ENCODE measurements around the gene FKTN.
"Not testable (repeated sequence)": the region's sequence is repeated elsewhere in the genome, so short reads cannot be mapped to it uniquely, and the experiment has no call there.

FKTN gene

DNA sequence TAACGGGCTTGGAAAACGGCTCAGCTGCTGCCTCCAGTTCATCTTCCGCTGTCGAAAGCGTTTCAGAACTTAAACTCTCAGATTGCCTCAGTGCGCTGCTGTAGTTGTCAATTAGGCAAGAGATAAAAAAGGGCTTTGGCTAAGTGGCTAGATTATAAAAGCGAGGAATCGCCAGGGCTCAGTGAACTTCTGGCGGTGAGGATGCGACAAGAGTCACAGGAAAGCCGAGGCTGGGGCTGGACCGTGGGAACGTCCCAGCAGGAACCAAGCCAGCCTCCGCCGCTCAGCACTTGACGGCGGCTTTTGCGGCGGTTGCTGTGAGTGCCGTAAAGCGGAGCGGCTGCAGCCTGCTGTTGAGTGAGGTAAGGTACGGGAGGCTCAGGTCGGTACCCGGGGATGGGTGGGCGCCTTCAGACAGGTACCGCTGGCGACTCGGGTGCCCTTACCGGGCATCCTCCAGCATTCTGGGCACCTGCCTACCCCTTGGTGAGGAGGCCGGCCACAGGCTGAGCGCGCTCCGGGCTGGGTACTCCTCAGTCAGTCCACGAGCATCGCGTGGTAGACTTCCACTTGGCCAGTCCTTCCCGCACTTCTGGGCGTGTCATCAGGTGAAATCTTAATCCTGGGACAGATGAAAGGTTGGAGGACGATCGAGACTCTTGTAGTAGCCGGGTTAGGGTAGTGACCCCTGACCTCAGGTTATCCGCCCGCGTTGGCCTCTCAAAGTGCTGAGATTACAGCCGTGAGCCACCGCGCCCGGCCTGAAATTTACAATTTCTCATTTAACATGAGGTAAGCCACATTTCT is at the start of gene FKTN:
Gene FKTN (plus strand): TSS at position 328 of the 807 bp plus-strand sequence. CDS start 16,902 bp downstream, outside the sequence.
- peak; percentile 66 for DNase-seq

DNA sequence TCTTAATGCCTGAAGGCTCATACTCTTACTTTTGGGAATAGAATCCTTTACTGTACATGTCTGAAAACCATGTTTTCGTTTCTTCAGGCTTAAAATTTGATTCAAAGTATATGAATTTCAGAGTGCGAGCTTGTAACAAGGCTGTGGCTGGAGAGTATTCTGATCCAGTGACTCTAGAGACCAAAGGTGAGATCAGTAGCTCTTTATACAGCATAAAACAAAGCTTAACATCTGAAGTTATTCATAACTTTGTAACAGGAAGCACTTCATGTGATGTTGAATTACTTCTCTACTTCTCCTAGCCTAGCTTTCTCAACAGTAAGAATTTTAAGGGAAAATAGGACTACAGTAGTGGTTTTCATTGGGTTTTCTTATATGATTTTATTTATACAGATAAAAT is 49.4 kb upstream of the FKTN start:
- no peak for DNase-seq

DNA sequence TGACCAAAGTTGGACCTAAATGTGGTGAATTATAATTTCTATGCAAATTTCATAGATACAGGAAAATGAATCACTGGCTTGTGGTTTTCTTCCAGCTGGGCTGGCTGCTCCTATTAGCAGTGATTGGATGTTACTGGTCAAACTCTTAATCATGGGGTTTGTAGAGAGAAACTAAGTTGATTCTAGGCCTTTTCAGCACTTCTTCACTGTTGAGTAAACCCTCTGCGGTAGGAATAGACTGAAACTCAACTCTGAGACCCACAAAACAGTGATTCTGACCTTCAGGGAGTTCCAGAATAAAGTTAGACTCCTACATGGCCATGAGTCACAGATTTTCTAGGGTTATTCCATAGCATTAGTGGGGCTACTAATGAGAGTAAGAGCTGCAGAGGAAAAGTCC is 47.9 kb upstream of the FKTN start:
- DNase-seq: no peak

- DNase-seq: no peak
Observed at GRCh38 chr9:105511446-105511845, 46.5 kb upstream of the FKTN start.

GRCh38 chr9:105515811-105516413 is 42.0 kb upstream of the FKTN start:
- DNase-seq: no peak

DNA sequence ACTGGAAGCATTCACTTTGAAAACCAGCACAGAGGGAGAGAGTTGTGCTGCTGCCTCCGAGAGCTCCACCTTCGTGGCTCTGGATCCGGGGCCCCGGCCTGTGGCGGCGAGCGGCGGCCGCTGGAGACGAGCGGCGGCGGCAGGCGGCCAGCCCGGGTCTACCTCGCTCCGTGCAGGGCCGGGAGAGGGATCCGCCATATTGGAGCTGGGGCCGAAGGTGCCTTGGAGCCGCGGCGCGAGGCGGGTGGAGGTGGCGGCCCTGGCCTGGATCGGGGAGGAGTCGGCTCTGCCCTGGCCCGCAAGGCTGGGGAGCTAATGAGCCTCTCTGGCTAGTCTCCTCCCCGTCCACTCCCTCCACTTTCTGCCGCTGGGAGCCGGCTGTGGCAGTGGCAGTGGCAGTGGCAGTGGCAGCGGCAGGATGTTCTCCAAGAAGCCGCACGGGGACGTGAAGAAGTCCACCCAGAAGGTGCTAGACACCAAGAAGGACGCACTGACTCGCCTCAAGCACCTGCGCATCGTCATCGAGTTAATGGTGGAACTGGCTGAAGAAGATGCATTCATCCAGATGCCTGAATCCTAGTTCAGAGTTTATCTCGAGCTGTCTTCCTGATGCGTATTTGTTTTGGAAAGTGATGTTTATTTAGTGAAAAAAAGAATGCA is 38.1 kb upstream of the FKTN start:
- DNase-seq: not testable (repeated sequence)

- not testable (repeated sequence) for DNase-seq
Observed at GRCh38 chr9:105520992-105521391, 36.9 kb upstream of the FKTN start.

DNA sequence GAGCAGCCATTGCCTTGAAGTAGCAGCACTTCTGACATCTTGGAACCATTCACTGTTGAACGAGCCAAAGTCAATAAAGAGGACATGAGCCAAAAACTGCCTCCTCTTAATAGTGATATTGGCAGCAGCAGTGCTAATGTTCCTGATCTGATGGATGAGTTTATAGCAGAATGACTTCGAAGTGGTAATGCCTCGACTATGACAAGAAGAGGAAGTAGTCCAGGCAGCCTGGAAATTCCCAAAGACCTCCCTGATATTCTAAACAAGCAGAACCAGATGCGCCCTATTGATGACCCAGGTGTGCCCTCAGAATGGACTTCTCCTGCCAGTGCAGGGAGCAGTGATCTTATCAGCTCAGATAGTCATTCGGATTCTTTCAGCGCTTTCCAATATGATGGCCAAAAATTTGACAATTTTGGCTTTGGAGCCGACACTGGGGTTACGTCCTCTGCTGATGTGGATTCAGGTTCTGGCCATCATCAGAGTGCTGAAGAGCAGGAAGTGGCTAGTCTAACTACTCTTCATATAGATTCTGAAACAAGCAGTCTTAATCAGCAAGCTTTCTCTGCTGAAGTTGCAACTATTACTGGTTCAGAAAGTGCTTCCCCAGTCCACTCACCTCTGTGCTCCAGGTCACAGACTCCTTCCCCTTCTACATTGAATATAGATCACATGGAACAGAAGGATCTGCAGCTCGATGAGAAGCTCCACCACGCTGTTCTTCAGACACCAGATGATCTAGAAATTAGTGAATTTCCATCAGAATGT is 35.1 kb upstream of the FKTN start:
- DNase-seq: not testable (repeated sequence)

DNA sequence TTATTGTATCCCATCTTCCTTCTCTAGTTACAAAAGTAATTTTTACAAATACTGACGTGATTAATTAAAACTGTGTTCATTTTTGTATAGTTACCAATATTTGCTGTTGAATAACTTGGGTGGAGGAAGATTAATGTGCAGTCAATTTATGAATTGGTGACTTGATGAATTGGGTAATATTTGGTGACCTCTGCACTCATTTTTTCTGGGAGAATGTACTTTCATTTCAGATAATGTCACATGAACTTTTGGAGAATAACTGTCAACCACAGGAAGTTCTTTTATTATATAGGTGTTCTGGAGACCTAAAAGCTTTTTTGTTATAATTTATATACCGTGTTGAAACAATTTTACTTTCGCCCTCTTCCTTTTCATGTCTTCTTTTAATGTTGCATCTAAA is 26.4 kb upstream of the FKTN start:
- DNase-seq: no peak

- DNase-seq: no peak
Observed at GRCh38 chr9:105535920-105536668, 21.8 kb upstream of the FKTN start.

GRCh38 chr9:105539452-105539851 is 18.5 kb upstream of the FKTN start:
- DNase-seq: no peak

DNA sequence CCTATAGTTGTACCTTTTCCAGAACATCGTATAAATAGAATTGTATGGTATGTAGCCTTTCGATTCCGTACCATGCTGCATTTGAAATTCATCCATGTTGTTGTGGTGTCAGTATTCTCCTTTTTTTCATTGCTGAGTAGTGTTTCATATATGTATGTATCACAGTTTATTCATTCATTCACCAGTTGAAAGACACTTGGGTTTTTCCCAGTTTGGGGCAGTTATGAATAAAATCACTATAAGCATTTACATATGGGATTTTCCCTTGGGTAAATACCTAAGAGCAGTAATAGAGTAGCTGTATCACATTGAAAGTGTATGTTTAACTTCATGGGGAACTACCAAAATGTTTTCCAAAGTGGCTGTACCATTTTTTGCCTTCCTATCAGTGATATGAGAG is 16.1 kb upstream of the FKTN start:
- DNase-seq: no peak

DNA sequence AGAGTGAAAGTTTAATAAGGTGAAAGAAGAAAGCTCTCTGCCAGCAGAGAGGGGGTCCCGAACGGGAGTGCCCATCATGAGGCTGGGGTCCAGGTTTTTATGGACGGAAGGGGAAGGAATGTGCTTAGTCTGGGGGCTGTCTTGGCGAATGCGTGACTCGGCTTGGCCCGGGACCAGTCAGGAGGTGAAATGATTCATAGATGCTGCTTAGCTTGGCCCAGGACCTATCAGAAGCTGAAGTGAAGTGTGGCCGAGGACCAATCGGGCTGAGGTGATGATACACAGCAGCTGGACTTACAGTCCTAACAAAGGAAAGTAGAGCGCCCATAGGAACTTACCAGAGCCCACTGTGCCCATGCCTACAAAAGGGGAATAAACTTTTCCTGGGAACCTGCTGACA is 3.9 kb upstream of the FKTN start:
- no peak for DNase-seq

DNA sequence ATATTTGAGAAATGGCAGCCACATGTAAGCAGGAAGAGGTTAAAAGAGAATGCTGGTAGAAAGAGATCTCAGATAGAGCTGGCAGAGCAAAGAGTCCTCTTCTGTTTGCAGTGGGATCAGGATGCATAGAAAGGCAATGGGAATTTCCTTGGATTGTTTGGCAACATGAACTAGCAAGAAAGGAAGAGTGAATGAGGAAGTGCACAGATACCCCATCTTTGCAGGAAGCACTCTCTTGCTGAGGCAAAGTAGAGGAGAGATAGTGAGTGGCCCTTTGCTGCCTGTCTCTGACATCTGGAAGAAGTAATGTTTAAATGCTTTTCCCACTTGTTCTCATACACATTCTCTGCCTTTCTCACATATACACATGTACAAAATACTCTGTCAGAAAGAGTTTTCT is 14.5 kb downstream of the FKTN start:
- no peak for DNase-seq

GRCh38 chr9:105579952-105580351 is 22.0 kb downstream of the FKTN start:
- DNase-seq: not testable (repeated sequence)

GRCh38 chr9:105581550-105581949 is 23.6 kb downstream of the FKTN start:
- not testable (repeated sequence) for DNase-seq

GRCh38 chr9:105593145-105593544 is 35.2 kb downstream of the FKTN start:
- no peak for DNase-seq

- peak; percentile 39 for DNase-seq
Observed at GRCh38 chr9:105608721-105609598, 51.0 kb downstream of the FKTN start.

DNA sequence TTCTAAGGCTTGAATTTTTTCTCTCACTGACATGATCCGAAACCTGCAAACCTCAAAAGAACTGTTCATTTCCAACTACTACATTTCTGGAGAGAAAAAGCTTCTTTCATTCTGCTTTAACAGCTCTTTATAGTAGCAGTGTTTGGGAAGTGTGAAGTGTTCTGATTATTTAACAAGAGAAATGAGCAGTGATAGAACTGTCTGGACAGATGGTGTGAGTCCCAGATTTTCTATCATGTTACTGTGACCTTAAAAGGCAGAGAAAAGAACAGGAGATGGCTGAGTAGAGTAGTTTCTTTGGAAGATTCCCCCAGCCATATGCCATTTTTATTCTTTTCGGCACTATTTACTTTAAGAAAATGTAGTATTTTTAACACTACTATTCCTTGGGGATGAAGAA is 63.1 kb downstream of the FKTN start:
- DNase-seq: no peak

DNA sequence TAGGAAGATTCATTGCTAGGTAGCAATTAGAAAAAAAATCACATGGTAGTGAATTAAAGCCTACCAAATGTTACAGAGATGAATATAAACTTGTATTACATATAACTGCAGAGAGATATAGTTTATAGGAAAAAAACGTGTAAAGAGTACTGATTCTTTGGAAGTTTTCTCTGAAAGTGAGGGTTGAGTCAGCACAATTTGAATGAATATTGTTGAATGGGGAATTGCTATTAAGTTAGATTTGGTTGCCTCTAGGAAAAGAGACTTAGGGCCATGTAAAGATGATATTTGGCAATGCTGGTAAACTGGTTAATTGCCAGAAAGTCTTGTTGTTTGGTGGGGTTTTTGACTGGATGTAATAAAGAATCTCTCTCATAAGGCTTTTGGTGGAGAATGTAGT is 67.2 kb downstream of the FKTN start:
- no peak for DNase-seq

DNA sequence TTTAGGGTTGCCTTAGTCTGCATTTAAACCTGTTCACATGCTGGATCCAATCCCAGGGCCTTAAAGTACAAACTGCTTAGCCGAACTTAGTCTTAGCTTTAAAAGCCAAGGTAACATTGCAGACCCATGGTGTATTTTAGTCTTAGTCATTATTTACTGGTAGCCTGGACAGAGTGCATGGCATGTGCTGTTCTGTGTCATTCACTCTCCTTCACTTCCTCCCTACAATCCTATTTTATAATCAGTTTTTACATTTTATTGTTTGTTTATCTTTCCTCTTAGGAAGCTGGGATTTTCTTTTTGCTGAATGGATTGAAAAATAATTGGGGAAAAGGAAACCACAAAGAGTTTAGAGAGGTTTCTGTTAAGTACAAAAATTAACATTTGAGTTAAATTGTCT is 74.9 kb downstream of the FKTN start:
- DNase-seq: no peak
